ENCODE results near the gene RIMOC1.
A peak's percentile ranks its signal among the peaks of the same experiment; 100 is the strongest.

The RIMOC1 gene

GRCh38 chr5:41903892-41904799 lies at the start of gene RIMOC1:
Gene RIMOC1, plus strand, starts transcription at chr5:41904344. Its CDS starts 24 bp downstream, at chr5:41904368.
- peak within 1 kb of the TSS; percentile 87 for H3K4me3 ChIP-seq (ENCODE audit: low read length)
- no peak for TF ChIP-seq ZNF274 (IDR thresholded peaks at IDR 0.05; ENCODE audit: low read depth, low read length)

DNA sequence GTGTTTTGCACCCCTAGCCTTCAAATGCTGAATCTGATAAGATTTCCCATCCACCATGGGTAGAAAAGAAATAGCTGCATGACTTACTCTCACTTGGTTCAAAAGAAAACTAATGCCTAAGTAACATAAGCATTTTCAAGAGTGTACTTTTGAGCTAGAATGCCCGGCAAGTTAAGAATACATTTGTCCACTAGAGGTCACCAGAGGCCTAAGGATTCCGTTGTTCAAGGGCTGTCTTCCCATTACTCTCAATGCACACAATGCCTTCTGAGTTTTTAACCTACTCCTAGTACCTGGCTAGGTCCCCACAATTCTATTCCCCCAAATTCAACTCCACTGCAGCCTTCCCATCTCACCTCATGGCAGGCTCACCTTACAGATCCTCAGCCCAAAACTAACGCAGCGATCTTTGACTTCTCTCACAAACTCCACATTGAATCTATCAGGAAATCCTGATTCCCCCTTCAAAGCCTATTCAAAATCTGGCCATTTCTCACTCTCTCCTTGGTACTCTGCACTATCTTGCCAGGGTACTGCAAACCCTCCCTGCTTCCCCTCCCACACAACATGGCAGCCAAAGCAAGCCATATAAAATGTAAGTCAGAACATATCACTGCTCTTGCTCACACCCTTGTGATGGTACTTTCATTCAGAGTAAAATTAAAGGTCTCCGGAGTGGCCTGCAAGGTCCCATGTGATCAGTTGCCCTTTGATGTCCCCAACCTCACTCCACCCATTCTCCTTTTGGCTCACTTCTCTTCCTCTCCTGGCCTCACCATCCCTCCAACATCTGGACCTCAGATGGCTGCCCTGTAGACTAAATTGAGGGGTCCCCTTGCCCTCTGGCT lies 47.3 kb upstream of the RIMOC1 start:
- TF ChIP-seq ZNF274 (IDR thresholded peaks at IDR 0.05; ENCODE audit: low read depth, low read length), result no peak
- no peak overlapping the region for H3K4me3 ChIP-seq (ENCODE audit: low read length)

GRCh38 chr5:41857989-41858388 lies 46.2 kb upstream of the RIMOC1 start:
- no peak overlapping the region for H3K4me3 ChIP-seq (ENCODE audit: low read length)
- TF ChIP-seq ZNF274 (IDR thresholded peaks at IDR 0.05; ENCODE audit: low read depth, low read length), result no peak

DNA sequence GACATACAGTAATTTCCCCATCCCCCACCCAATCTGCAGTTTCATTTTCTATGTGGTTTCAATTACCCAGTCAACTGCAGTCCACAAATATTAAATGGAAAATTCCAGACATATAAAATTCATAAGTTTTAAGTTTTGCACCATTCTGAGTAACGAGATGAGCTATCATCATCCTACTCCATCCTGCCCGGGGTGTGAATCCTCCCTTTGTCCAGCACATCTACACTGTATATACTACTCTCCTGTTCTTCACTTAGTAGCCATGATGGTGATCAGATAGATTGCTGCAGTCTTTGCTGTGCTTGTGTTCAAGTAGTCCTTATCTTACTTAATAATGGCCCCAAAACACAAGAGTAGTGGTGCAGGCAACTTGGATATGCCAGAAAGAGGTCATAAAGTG lies 45.3 kb upstream of the RIMOC1 start:
- no peak for TF ChIP-seq ZNF274 (IDR thresholded peaks at IDR 0.05; ENCODE audit: low read depth, low read length)
- H3K4me3 ChIP-seq (ENCODE audit: low read length), result no peak overlapping the region

DNA sequence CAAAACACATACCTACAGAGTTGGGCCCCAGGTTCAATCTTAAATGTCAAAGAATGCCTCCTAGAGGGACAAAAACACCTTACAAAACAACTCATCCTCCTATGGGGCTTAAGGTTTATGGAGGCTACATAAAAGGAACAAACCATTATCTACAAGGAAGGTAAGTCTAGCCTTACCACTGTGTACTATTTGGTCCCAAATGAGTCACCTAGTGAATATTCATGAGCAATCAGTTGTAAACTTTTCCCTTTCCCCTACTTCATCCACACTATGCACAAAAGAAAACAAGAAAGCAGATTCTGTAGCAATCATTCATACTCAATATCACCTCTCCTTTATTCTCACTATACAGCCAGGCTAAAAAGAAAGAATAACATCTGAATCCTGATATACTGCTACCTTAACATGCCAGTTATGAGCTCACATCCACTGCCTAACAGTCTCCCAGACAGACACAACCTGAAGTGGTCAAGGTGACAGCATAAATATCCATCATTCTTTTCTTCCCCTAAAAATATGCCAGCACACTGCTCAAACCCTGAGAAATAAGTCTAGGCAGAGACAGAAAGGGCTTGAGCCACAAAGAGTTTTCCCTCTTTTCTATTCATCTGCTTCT lies 40.2 kb upstream of the RIMOC1 start:
- H3K4me3 ChIP-seq (ENCODE audit: low read length), result no peak overlapping the region
- no peak for TF ChIP-seq ZNF274 (IDR thresholded peaks at IDR 0.05; ENCODE audit: low read depth, low read length)

- peak overlapping the region; percentile 85 for H3K4me3 ChIP-seq (ENCODE audit: low read length)
- no peak for TF ChIP-seq ZNF274 (IDR thresholded peaks at IDR 0.05; ENCODE audit: low read depth, low read length)
These were observed 34.9 kb upstream of the RIMOC1 start for GRCh38 chr5:41869151-41869723.

DNA sequence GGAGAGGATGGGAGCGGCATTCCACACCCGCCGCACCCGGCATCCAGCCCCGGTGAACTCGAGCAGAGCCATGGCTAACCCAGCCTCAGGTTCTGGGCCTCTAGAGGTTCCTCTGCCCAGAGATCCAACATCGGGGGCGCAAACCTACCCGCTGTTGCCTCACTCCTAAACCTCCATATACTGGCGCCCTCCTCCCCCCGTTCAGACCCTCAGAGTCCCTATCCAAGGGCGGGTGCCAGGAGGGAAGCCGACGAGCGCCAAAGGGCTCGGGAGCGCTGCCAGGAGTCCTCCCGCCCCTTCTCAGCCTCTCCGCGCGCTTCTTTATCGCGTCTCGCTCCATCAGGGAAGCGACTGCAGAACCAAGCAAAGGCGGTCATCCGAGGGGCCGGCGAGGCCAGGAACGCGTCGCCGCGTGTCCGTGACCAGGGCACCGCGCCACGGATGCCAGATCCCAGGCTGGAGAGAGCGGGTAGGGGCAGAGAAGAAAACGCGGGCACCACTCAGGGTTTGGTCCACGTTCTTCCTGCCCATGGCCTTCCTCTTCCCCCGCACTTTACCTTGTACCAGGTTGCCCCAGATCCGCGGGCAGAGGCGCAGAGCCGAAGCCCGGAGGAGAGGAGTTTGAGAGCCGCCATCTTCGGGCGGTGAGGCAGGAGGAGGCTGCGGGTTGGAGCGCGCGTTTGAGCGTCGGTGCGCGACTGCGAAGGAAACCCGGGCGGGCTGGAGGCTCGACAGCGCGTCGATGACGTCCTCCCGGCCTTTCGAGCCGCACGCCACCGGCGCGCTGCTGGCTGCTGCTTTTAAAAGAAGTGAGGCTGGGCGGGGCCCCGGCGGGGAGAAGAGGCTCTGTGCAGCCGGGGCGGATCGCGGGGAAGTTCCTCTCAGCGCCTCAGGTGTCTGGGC lies 34.2 kb upstream of the RIMOC1 start, which contains the start of gene OXCT1:
Gene OXCT1, minus strand, starts transcription at position 702 of the 903 bp plus-strand sequence. Its CDS starts 67 bp downstream, at position 635.
- peak within 1 kb of the TSS; percentile 85 for H3K4me3 ChIP-seq (ENCODE audit: low read length)
- no peak for TF ChIP-seq ZNF274 (IDR thresholded peaks at IDR 0.05; ENCODE audit: low read depth, low read length)

- no peak for TF ChIP-seq ZNF274 (IDR thresholded peaks at IDR 0.05; ENCODE audit: low read depth, low read length)
- H3K4me3 ChIP-seq (ENCODE audit: low read length), result peak overlapping the region; percentile 85; the same call in 1 of the 2 replicates
These were observed 33.5 kb upstream of the RIMOC1 start for GRCh38 chr5:41870627-41871048.

GRCh38 chr5:41871852-41872251 lies 32.3 kb upstream of the RIMOC1 start:
- no peak for TF ChIP-seq ZNF274 (IDR thresholded peaks at IDR 0.05; ENCODE audit: low read depth, low read length)
- no peak overlapping the region for H3K4me3 ChIP-seq (ENCODE audit: low read length)

DNA sequence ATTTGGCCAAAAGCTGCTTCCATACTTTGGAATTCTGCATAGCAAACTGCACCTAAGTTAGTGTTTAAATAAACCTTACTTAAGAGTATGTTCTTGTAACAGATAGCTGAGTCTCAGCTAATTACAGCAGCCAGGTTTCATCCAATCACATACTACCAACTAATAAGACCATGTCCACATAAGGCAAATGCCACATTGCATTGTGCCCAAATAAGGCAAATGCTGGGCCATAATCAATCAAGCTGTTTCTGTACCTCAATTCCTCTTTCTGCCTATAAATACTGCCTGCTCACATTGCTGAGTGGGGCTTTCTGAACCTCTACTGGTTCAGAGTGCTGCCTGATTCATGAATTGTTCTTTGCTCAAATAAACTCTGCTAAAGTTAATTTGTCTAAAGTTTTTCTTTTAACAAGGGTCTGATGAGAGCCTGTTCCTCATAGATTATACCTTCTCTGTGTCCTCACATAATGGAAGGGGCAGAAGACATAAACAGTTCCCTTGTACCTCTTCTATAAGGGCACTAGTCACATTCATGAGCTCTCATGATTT lies 29.6 kb upstream of the RIMOC1 start:
- no peak overlapping the region for H3K4me3 ChIP-seq (ENCODE audit: low read length)
- TF ChIP-seq ZNF274 (IDR thresholded peaks at IDR 0.05; ENCODE audit: low read depth, low read length), result no peak

- no peak overlapping the region for H3K4me3 ChIP-seq (ENCODE audit: low read length)
- no peak for TF ChIP-seq ZNF274 (IDR thresholded peaks at IDR 0.05; ENCODE audit: low read depth, low read length)
These were observed 29.0 kb upstream of the RIMOC1 start for GRCh38 chr5:41875121-41875520.

DNA sequence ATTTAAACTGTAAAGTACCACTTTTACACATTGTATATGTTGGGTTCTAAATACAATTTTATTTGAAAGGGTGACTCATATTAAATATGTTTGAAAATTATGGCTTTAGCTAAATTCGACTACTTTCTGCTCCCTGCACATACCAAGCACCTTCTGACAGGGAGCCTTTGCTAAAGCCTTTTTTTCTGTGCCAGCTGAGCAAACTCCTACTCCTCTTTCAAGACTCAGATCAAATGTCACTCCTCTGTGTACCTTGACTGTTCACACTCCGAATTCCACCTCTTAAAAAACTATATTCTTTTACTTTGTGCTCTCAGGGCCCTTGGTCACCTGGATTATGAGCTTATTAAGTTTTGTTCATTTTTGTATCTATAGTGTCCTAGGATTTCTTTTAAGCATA lies 27.5 kb upstream of the RIMOC1 start:
- TF ChIP-seq ZNF274 (IDR thresholded peaks at IDR 0.05; ENCODE audit: low read depth, low read length), result no peak
- no peak overlapping the region for H3K4me3 ChIP-seq (ENCODE audit: low read length)

- no peak for TF ChIP-seq ZNF274 (IDR thresholded peaks at IDR 0.05; ENCODE audit: low read depth, low read length)
- H3K4me3 ChIP-seq (ENCODE audit: low read length), result no peak overlapping the region
These were observed 26.7 kb upstream of the RIMOC1 start for GRCh38 chr5:41877408-41877807.

Measured in GM08714 (cell line).